ENCODE results near the gene ATP10A.

The ATP10A gene

GRCh38 chr15:25701721-25702465 lies 161.2 kb downstream of the ATP10A start:
- intact Hi-C loops (cut with DNase I; ENCODE audit: low total_unique reads), result no loop called here

GRCh38 chr15:25700916-25701315 lies 162.2 kb downstream of the ATP10A start:
- intact Hi-C loops (cut with DNase I; ENCODE audit: low total_unique reads), result no loop called here
- no peaks in the 10 kb centered on the region for H3K27me3 ChIP-seq
- no peak for TF ChIP-seq CTCF (IDR thresholded peaks at IDR 0.05)
- peaks cover 0 to 7% (median 0%) of the 10 kb centered on the region in 4 donors for H3K4me1 ChIP-seq
- no peak for DNase-seq
- H3K36me3 ChIP-seq, result peaks cover 32 to 59% (median 43%) of the 10 kb centered on the region in 3 donors
- no peaks in the 10 kb centered on the region for H3K9me3 ChIP-seq
- H3K4me3 ChIP-seq, result no peak overlapping the region
- H3K27ac ChIP-seq, result no peak overlapping the region

More at GRCh38 chr15:25701721-25702465, 161.2 kb downstream of the ATP10A start:
- DNase-seq, result peak in 1 of 2 donors; percentile 47
- H3K9me3 ChIP-seq, result no peaks in the 10 kb centered on the region
- H3K36me3 ChIP-seq, result peaks cover 29 to 59% (median 43%) of the 10 kb centered on the region in 3 donors
- peaks cover 0 to 7% (median 0%) of the 10 kb centered on the region in 4 donors for H3K4me1 ChIP-seq
- no peaks in the 10 kb centered on the region for H3K27me3 ChIP-seq
- no peak for TF ChIP-seq CTCF (IDR thresholded peaks at IDR 0.05)
- no peak overlapping the region for H3K4me3 ChIP-seq
- no peak overlapping the region for H3K27ac ChIP-seq

GRCh38 chr15:25697586-25697985 lies 165.5 kb downstream of the ATP10A start:
- TF ChIP-seq CTCF (IDR thresholded peaks at IDR 0.05), result no peak
- no peaks in the 10 kb centered on the region for H3K9me3 ChIP-seq
- no peaks in the 10 kb centered on the region for H3K27me3 ChIP-seq
- peaks cover 59 to 65% (median 59%) of the 10 kb centered on the region in 3 donors for H3K36me3 ChIP-seq
- H3K4me1 ChIP-seq, result peaks cover 0 to 21% (median 9%) of the 10 kb centered on the region in 4 donors
- H3K27ac ChIP-seq, result no peak overlapping the region
- H3K4me3 ChIP-seq, result no peak overlapping the region
- intact Hi-C loops (cut with DNase I; ENCODE audit: low total_unique reads), result no loop called here
- DNase-seq, result no peak

GRCh38 chr15:25695875-25696760 lies 167.0 kb downstream of the ATP10A start:
- DNase-seq, result peak in 1 of 2 donors; percentile 23
- H3K27me3 ChIP-seq, result no peaks in the 10 kb centered on the region
- no peak overlapping the region for H3K4me3 ChIP-seq
- no peak overlapping the region for H3K27ac ChIP-seq
- H3K36me3 ChIP-seq, result peaks cover 46 to 56% (median 52%) of the 10 kb centered on the region in 3 donors
- TF ChIP-seq CTCF (IDR thresholded peaks at IDR 0.05), result no peak
- intact Hi-C loops (cut with DNase I; ENCODE audit: low total_unique reads), result loop anchor here (2.0 kb wide), 1 partner anchor 237 kb away; no protein-coding TSS in a partner anchor
- H3K9me3 ChIP-seq, result no peaks in the 10 kb centered on the region
- H3K4me1 ChIP-seq, result peaks cover 0 to 32% (median 17%) of the 10 kb centered on the region in 4 donors

- intact Hi-C loops (cut with DNase I; ENCODE audit: low total_unique reads), result loop anchor here (2.0 kb wide), 1 partner anchor 238 kb away; no protein-coding TSS in a partner anchor
- no peak for TF ChIP-seq CTCF (IDR thresholded peaks at IDR 0.05)
- Histone ChIP-seq H3K27me3 (no peaks in the 10 kb centered on the region), H3K4me1 (peaks cover 0 to 38% (median 20%) of the 10 kb centered on the region in 4 donors), H3K36me3 (peaks cover 44 to 53% (median 51%) of the 10 kb centered on the region in 3 donors), H3K4me3 (no peak overlapping the region), H3K27ac (peak overlapping the region; percentile 38 to 50), H3K9me3 (no peaks in the 10 kb centered on the region)
- peak in 1 of 2 donors; percentile 43 for DNase-seq
Measured at GRCh38 chr15:25694823-25695312, 168.3 kb downstream of the ATP10A start.
